22Rv1 (cell line): Measurements from ENCODE around the gene ADIPOR2.
"Not testable (repeated sequence)": the region's sequence is repeated elsewhere in the genome, so short reads cannot be mapped to it uniquely, and the experiment has no call there.

Experiments used
- H3K27ac ChIP-seq: fragments of 450-650 bp; 2 replicates; pipeline ENCODE4 v1.5.1; 2017
- CTCF ChIP-seq: fragments of 450-650 bp; IDR thresholded peaks from 2 replicates; pipeline ENCODE4 v1.5.1; 2017; ENCODE audit warnings: mild to moderate bottlenecking
- ZFX ChIP-seq: fragments of 450-650 bp; IDR thresholded peaks from 2 replicates; pipeline ENCODE4 v1.6.1; 2017; ENCODE audit warnings: antibody characterized with exemption, borderline replicate concordance

Gene ADIPOR2

DNA sequence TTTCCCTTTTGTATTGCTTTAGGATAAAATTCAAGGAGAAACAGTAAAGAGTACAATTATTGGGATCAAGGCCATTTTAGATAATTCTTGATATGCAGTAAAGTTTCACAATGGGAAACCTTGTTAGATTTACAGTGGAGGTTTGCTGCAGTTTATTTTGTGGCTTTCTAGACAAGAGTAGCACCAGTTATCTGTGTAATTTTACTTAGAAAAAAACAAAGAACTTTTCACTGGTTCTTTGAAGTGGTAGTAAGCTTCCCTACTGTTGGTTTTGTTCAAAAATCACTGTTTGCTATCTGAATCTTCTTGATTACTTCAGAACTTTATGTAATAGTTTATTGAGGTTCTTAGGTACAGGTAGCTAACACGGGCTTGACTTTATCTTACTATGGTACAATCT lies 42.0 kb downstream of the ADIPOR2 start:
- no peak overlapping the region for H3K27ac ChIP-seq
- TF ChIP-seq ZFX (no peak), CTCF (no peak)

DNA sequence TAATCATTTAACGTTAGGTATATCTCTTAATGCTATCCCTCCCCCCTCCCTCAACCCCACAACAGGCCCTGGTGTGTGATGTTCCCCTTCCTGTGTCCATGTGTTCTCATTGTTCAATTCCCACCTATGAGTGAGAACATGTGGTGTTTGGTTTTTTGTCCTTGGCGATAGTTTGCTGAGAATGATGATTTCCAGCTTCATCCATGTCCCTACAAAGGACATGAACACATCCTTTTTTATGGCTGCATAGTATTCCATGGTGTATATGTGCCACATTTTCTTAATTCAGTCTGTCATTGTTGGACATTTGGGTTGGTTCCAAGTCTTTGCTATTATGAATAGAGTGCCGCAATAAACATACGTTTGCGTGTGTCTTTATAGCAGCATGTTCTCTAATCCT lies 42.8 kb downstream of the ADIPOR2 start:
- not testable (repeated sequence) for H3K27ac ChIP-seq

DNA sequence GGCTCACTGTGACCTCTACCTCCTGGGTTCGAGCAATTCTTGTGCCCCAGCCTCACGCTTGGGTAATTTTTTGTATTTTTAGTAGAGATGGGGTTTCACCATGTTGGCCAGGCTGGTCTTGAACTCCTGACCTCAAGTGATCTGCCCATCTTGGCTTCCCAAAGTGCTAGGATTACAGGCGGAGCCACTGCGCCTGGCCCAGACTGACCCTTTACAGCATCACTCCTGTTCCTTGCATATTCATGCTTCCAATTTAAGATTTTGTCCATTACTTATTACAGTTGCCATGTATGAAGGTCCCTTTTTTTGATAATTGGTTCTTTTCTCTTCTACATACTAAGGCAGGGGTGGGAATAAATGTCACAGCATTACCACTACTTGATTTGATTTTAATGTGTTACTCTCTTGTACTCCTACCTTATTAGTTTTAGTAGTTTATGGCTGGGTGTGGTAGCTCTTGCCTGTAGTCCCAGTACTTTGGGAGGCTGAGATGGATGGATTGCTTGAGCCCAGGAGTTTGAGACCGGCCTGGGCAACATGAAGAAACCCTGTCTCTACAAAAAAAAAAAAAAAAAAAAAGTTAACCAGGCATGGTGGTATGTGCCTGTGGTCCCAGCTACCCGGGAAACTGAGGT lies 46.9 kb downstream of the ADIPOR2 start:
- H3K27ac ChIP-seq, result no peak overlapping the region
- TF ChIP-seq CTCF (no peak), ZFX (no peak)

DNA sequence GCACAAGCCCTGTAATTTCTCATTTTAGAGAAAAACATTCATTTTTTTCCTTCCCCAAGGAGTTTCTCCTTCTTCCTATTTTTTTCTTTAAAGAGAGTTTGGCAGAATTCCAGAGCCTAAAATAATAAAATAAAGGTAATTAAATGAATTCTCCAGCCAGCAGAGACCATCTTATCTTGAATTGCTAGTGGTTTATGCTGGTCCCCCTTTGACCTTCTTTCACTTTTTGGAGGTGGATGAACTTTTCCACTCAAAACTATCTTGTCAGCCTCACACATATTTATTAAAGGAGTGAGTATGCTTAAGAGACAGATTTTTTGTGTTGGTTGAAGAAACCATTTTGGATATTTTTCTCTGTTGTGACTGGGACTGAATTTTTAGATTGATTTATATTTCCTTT lies 47.6 kb downstream of the ADIPOR2 start:
- TF ChIP-seq CTCF (no peak), ZFX (no peak)
- H3K27ac ChIP-seq, result no peak overlapping the region

- H3K27ac ChIP-seq, result no peak overlapping the region
- TF ChIP-seq CTCF (no peak), ZFX (no peak)
Measured at GRCh38 chr12:1739368-1739767, 48.5 kb downstream of the ADIPOR2 start.

- TF ChIP-seq ZFX (no peak), CTCF (no peak)
- peak overlapping the region; percentile 54 for H3K27ac ChIP-seq
Measured at GRCh38 chr12:1740161-1740948, 49.5 kb downstream of the ADIPOR2 start.

DNA sequence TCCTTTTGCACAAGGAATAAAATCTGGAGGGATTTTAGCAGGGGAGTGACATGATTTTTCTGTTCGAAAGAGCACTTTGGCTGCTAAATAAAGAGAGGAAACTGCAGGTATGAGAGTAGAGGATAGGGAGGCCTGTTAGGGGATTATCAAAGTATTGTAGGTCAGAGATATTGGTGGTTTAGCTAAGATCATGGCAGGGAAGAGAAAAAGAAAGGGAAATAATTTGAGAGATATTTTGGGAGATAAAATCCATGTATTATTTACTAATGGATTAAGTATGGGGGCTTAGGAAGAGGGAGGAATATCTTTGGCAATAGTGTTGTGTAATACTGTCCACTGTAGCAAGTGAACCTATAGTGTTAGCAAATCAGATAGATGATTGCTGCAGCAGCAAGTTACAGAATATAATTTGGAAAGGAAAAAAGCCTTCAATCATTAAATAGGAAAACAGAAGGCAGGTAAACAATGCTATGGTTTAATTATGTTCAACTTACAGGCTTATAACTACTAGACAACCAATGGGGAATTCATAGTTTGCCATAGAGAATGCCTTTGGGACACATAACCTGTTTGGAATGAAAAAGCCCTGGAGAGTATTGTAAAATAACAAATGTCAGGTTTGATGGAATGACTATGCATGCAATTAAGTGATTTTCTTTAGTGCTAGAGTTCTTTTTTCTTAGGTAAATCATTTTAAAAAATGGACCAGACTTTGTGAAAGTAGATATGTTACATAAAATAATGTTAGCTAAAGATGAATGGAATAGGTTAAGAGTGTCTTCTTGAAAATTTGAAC lies 50.5 kb downstream of the ADIPOR2 start:
- H3K27ac ChIP-seq, result peak overlapping the region; percentile 54
- no peak for TF ChIP-seq ZFX
- TF ChIP-seq CTCF, result no peak
